Measurements from ENCODE around the gene FAM8A1. TPM values are rescaled to one million over a fixed set of nuclear protein-coding genes. Genes with fewer than 3 reads are reported as not detected.

Gene FAM8A1
- total RNA-seq, 4 donors from 2014 or later = 28.1 to 41.4 (median 37.5) TPM

- TF ChIP-seq CTCF (IDR thresholded peaks at IDR 0.05; ENCODE audit: low read depth) = no peak
Measured at GRCh38 chr6:17628873-17629272, 28.8 kb downstream of the FAM8A1 start.

- no peak for TF ChIP-seq CTCF (IDR thresholded peaks at IDR 0.05; ENCODE audit: low read depth)
Measured at GRCh38 chr6:17629824-17630510, 29.9 kb downstream of the FAM8A1 start.

- TF ChIP-seq CTCF (IDR thresholded peaks at IDR 0.05; ENCODE audit: low read depth) = no peak
Measured at GRCh38 chr6:17630511-17631073, 30.5 kb downstream of the FAM8A1 start.

- TF ChIP-seq CTCF (IDR thresholded peaks at IDR 0.05; ENCODE audit: low read depth) = no peak
Measured at GRCh38 chr6:17632934-17633333, 32.8 kb downstream of the FAM8A1 start.

- TF ChIP-seq CTCF (IDR thresholded peaks at IDR 0.05; ENCODE audit: low read depth) = no peak
Measured at GRCh38 chr6:17633465-17634188, 33.5 kb downstream of the FAM8A1 start.

- TF ChIP-seq CTCF (IDR thresholded peaks at IDR 0.05; ENCODE audit: low read depth) = no peak
Measured at GRCh38 chr6:17635568-17635967, 35.5 kb downstream of the FAM8A1 start.

GRCh38 chr6:17638212-17638715 lies 38.2 kb downstream of the FAM8A1 start:
- TF ChIP-seq CTCF (IDR thresholded peaks at IDR 0.05; ENCODE audit: low read depth) = no peak
